ENCODE results near the gene GALR1. TPM values are rescaled to one million over a fixed set of nuclear protein-coding genes. Genes with fewer than 3 reads are reported as not detected.
A peak's percentile ranks its signal among the peaks of the same experiment; 100 is the strongest.

Gene GALR1
- total RNA-seq, 1 experiment from 2014 or later, result not detected

DNA sequence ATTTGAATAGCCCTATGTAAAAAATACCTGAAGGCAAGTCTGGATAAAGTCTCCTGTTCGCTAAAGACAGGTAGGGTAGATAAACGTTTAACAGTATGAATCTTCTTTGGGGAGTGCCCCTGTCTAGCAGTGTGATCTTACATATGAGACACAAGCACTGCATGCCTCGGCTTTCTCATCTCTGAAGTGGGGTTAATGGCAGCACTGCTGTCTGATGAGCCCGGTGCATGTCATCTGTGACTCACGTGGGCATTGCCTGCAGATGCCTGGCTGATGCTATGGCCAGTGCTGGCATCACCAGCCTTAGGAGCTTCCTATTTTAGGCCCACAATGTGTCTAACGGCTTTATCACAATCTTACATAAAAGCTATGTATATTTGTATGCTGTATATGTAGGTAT is 50.1 kb downstream of the GALR1 start:
- Histone ChIP-seq H3K27me3 (no peaks in the 10 kb centered on the region), H3K9me3 (no peaks in the 10 kb centered on the region), H3K36me3 (no peaks in the 10 kb centered on the region), H3K4me3 (no peak overlapping the region)
- DNase-seq, result no peak

GRCh38 chr18:77300579-77300978 is 50.9 kb downstream of the GALR1 start:
- no peaks in the 10 kb centered on the region for H3K9me3 ChIP-seq
- no peaks in the 10 kb centered on the region for H3K27me3 ChIP-seq
- H3K36me3 ChIP-seq, result no peaks in the 10 kb centered on the region
- H3K4me3 ChIP-seq, result no peak overlapping the region
- no peak for DNase-seq

DNA sequence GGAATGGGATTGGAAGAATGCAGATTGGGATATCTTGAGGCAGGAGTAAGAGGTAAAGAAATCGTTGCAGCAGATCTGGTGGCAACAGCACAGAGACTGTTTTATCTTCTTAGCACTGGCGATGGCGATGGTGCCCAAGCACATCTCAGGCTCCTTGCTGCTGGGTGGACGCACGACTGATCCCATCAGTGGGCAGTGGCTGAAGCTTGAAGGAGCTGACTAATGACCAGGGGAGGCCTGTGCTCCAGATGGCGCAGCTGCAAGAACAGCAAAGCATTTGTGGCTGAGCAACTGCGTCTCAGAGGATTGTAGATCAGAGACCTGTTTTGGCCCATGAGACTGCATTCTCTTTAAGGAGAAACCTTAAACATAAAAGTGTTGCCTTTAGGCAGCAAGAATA is 54.6 kb downstream of the GALR1 start:
- no peaks in the 10 kb centered on the region for H3K36me3 ChIP-seq
- no peak overlapping the region for H3K4me3 ChIP-seq

DNA sequence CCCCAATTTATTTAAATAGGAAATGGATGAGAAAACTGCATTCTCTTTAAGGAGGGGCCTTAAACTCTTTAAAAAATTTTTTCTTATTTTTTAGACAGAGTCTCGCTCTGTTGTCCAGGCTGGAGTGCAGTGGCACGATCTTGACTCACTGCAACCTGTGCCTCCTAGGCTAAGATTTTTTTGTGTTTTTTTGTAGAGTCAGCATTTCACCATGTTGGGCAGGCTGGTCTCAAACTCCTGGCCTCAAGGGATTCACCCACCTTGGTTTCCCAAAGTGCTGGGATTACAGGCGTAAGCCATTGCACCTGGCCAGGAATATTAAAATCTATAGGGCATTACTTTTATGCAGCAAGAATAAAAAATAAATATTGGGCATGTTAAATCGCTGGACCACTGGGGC is 56.0 kb downstream of the GALR1 start:
- no peaks in the 10 kb centered on the region for H3K36me3 ChIP-seq
- no peak for DNase-seq
- no peaks in the 10 kb centered on the region for H3K27me3 ChIP-seq
- H3K9me3 ChIP-seq, result no peaks in the 10 kb centered on the region
- H3K4me3 ChIP-seq, result no peak overlapping the region

More for the DNA sequence above, 54.6 kb downstream of the GALR1 start:
- Histone ChIP-seq H3K27me3 (no peaks in the 10 kb centered on the region), H3K9me3 (no peaks in the 10 kb centered on the region)
- no peak for DNase-seq

DNA sequence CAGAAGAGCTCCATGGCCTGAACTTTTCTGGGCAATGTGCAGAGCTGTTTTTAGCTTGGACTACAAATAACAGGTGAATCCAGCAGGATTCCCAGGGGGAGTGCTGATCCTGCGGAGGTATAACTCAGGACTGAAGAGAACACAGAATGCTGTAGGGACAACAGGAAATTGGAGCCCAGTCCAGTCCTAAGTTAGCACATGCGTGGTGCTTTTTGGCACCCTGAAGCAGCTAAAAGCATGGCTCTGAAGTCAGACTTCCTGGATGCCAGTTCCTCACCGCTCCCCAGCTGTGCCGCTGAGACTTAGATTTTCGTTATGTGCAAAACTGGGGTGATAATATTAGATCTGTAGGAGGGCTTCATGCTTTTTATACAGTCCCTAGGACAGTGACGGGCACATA is 58.6 kb downstream of the GALR1 start:
- Histone ChIP-seq H3K36me3 (no peaks in the 10 kb centered on the region), H3K9me3 (no peaks in the 10 kb centered on the region), H3K27me3 (no peaks in the 10 kb centered on the region), H3K4me3 (no peak overlapping the region)
- DNase-seq, result no peak

- Histone ChIP-seq H3K4me3 (no peak overlapping the region), H3K36me3 (no peaks in the 10 kb centered on the region), H3K27me3 (no peaks in the 10 kb centered on the region), H3K9me3 (no peaks in the 10 kb centered on the region)
- no peak for DNase-seq
Observed at GRCh38 chr18:77314511-77314910, 64.9 kb downstream of the GALR1 start.

- no peak for DNase-seq
- Histone ChIP-seq H3K9me3 (no peaks in the 10 kb centered on the region), H3K27me3 (no peaks in the 10 kb centered on the region), H3K36me3 (no peaks in the 10 kb centered on the region), H3K4me3 (no peak overlapping the region)
Observed at GRCh38 chr18:77314952-77315351, 65.3 kb downstream of the GALR1 start.

- H3K36me3 ChIP-seq, result no peaks in the 10 kb centered on the region
- no peaks in the 10 kb centered on the region for H3K27me3 ChIP-seq
- no peaks in the 10 kb centered on the region for H3K9me3 ChIP-seq
- H3K4me3 ChIP-seq, result no peak overlapping the region
- DNase-seq, result peak; percentile 33
Observed at GRCh38 chr18:77316008-77316407, 66.4 kb downstream of the GALR1 start.

DNA sequence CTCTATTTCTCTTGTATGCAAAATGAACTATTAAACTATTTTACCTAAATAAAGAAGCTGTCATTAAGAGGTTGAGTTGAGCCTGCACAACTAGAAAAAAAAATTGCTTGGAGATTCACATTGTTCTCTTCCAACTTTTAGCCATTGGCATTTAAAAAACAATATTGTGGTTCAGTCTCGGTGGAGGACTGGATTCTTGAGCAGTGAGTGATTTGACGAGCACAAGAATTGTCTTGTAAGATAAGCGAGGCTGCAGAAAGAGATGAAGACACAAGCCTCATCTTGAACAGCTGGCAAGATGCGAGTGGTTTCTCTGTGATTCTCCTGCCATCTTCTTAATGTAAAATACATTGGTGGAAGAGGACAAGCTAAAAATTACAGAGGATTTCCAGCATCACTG is 67.0 kb downstream of the GALR1 start:
- H3K9me3 ChIP-seq, result no peaks in the 10 kb centered on the region
- no peak for DNase-seq
- H3K4me3 ChIP-seq, result no peak overlapping the region
- no peaks in the 10 kb centered on the region for H3K27me3 ChIP-seq
- no peaks in the 10 kb centered on the region for H3K36me3 ChIP-seq

DNA sequence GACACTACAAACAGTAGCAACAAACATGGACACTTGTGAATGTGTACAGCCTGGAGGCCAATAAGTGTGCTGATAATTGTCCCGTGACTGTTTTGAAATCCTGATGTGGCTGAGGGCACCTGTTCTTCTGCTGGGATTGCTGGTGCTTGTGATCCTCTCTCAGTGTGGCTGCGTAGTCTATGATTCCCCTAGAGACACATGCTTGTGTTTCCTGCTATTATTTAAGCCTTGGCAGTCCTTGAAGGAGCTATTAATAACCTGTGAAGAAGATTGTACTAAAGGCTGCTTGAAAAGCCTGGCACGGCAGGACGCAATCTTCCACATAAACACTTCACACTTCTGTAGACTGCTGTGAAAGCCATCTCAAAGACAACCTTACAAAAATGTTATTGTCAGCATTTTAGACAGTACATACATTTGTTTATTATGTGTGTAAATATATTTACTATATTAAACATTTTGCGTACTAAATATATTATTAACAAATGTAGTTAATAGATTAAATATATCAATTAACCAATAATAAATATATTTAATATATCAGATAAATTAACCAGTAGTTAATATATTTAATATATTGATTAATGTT is 71.4 kb downstream of the GALR1 start:
- no peak for DNase-seq
- Histone ChIP-seq H3K36me3 (no peaks in the 10 kb centered on the region), H3K27me3 (no peaks in the 10 kb centered on the region), H3K4me3 (no peak overlapping the region), H3K9me3 (no peaks in the 10 kb centered on the region)

- no peaks in the 10 kb centered on the region for H3K9me3 ChIP-seq
- DNase-seq, result no peak
- no peaks in the 10 kb centered on the region for H3K36me3 ChIP-seq
- no peaks in the 10 kb centered on the region for H3K27me3 ChIP-seq
- H3K4me3 ChIP-seq, result no peak overlapping the region
Observed at GRCh38 chr18:77321823-77322805, 72.5 kb downstream of the GALR1 start.

DNA sequence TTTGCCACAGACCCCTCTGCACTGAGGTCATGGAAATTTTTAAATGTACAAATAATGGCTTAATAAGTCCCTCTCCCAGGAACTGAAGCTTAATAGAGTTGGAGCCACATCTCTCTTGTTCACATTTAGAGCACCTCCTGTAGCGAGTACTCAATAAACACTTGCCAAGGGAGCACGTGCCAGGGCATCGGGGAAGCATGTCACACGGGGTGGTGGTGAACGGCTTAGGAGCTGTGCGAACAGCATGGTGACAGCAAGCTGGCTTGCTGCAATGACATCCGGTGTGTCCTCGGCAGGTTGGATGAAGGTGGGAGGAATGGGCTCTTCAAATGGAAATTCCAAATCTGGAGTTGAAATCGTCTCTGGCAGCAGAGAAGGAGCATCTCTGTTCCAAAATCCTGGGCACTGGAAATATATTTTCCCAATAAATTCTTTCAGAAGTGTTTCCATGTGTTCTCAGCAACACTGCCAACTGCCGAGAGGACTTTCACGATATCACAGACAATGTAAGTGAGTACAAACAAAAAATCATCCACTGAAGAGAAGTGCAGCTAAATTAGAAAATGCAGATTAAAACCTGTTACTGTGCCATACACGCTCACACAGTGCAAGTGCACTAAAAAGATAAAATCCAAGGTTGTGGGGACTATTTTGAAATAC is 74.1 kb downstream of the GALR1 start:
- no peak for DNase-seq
- Histone ChIP-seq H3K27me3 (no peaks in the 10 kb centered on the region), H3K36me3 (no peaks in the 10 kb centered on the region), H3K4me3 (no peak overlapping the region), H3K9me3 (no peaks in the 10 kb centered on the region)

Other genes starting within 250 kb of the GALR1 start
- gene MBP, start 117.1 kb upstream of the GALR1 start, total RNA-seq (2014; rRNA removed; shearing (Covaris generic); ENCODE audit: low replicate concordance), result not detected in 2 replicates

All from MG63 (cell line).